ENCODE measurements around the gene ADPRHL1.

DNA sequence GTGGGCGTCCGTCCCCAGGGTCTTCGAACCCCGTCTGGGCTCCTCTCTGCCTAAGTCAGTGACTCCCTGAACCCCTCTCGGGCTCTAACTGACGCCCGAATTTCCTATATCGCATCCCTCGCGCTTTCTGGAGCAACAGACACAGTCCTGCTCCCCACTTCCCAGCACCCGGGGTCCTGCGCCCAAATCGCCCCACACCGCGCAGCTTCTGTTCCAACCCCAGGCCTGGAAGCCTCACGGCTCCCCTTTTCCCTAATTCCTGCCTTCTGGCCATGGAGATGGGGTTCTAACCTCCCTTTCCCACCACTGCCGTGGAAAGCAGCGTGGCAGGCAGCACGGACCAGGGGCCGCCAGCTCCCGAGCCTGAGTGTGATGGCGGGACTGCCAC is 87.7 kb downstream of the ADPRHL1 start:
- no peak for TF ChIP-seq CTCF (IDR thresholded peaks at IDR 0.05)
- no peak for TF ChIP-seq ZFX (IDR thresholded peaks at IDR 0.05; ENCODE audit: borderline replicate concordance)

Data from 22Rv1 (cell line).